ENCODE results near the gene RPS24. TPM values are rescaled to one million over a fixed set of nuclear protein-coding genes. Genes with fewer than 3 reads are reported as not detected.

The RPS24 gene
- total and polyA plus RNA-seq, 4 donors = 1,301 to 3,675 (median 1,871) TPM

DNA sequence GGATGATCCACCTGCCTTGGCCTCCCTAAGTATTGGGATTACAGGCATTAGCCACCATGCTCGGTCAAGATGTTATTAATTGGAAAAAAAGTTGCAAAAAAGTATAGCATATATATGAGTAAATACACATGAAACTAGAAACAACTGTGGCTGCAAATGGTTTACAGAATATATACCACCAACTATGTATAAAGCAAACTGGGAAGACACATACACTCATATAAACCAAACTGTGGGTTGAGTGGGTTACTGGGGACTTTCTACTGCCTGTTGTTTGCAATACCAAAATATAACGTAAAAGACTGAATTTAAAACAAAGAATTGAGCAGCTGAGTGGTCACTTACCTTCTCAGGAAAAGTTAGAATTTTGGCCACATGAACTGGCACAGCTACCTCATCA is 12.5 kb upstream of the RPS24 start:
- Histone ChIP-seq H3K4me1 (ENCODE audit: control insufficient read depth, insufficient read depth, low read length) (no peaks in the 10 kb centered on the region), H3K4me3 (ENCODE audit: low read depth, low read length) (no peak overlapping the region), H3K9me3 (ENCODE audit: control insufficient read depth, insufficient read depth, low read length) (no peaks in the 10 kb centered on the region), H3K27me3 (ENCODE audit: control insufficient read depth, insufficient read depth, low read length) (no peaks in the 10 kb centered on the region), H3K36me3 (ENCODE audit: control insufficient read depth, insufficient read depth, low read length) (peaks cover 89% of the 10 kb centered on the region), H3K27ac (ENCODE audit: low read depth, low read length) (no peak overlapping the region)
- WGBS (ENCODE audit: insufficient coverage) = 89% methylated on average over 1 of the region's 2 CpGs
- no peak for DNase-seq (ENCODE audit: low read depth in 4 of 6, low spot score in 6 of 6)

DNA sequence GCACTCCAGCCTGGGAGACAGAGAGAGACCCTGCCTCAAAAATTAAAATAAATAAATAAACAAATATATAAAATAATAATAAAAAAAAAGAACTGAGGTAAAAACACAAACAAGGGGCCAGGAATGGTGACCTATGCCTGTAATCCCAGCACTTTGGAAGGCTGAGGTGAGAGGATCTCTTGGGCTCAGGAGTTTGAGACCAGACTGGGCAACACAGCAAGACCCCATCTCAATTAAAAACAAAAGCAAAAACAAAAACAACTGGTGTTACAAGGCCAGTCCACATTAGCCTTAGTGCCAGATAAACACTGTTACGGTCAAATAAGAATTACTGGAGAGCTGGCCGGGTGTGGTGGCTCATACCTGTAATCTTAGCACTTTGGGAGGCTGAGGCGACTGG is 9.9 kb upstream of the RPS24 start:
- no peaks in the 10 kb centered on the region for H3K27me3 ChIP-seq (ENCODE audit: control insufficient read depth, insufficient read depth, low read length)
- H3K9me3 ChIP-seq (ENCODE audit: control insufficient read depth, insufficient read depth, low read length) = no peaks in the 10 kb centered on the region
- peaks cover 6% of the 10 kb centered on the region for H3K4me1 ChIP-seq (ENCODE audit: control insufficient read depth, insufficient read depth, low read length)
- H3K4me3 ChIP-seq (ENCODE audit: low read depth, low read length) = no peak overlapping the region
- H3K36me3 ChIP-seq (ENCODE audit: control insufficient read depth, insufficient read depth, low read length) = peaks cover 67% of the 10 kb centered on the region
- WGBS (ENCODE audit: insufficient coverage) = 100% methylated on average over 2 of the region's 3 CpGs
- no peak overlapping the region for H3K27ac ChIP-seq (ENCODE audit: low read depth, low read length)
- DNase-seq (ENCODE audit: low read depth in 4 of 6, low spot score in 6 of 6) = no peak

DNA sequence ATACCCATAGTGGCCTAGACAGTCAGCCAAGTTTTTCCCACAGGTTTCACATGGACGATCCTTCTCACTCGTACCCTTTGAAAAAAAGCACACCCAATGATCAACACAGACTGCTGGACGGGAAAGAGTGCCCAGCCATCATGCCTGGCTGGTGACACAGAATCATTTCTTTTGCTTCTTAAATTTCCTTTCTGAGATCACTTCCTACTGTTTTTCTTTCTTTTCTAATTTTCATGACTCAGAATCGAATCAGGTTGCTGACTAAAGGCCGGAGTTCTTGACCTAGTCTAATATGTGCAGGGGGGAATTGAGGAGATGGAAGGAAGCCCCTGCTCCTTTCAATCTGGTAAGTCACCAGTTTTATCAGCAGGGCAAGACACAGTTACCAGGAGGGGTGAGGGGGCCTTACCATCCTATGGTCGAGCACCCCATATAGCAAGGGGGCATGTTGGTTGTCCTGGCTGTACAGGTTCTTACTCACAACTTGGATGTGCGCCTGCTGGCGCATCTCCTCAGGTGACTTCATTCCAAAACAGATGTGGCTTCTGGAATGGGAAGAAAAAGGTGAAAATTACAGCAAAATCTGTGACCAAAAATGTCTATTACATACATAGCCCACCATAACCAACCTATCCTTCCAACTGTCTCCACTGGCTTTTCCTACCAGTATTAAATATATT is 7.8 kb upstream of the RPS24 start:
- 92% methylated on average over 4 of the region's 8 CpGs for WGBS (ENCODE audit: insufficient coverage)
- Histone ChIP-seq H3K27ac (ENCODE audit: low read depth, low read length) (no peak overlapping the region), H3K9me3 (ENCODE audit: control insufficient read depth, insufficient read depth, low read length) (no peaks in the 10 kb centered on the region), H3K4me3 (ENCODE audit: low read depth, low read length) (no peak overlapping the region), H3K36me3 (ENCODE audit: control insufficient read depth, insufficient read depth, low read length) (peaks cover 49% of the 10 kb centered on the region), H3K4me1 (ENCODE audit: control insufficient read depth, insufficient read depth, low read length) (peaks cover 8% of the 10 kb centered on the region), H3K27me3 (ENCODE audit: control insufficient read depth, insufficient read depth, low read length) (no peaks in the 10 kb centered on the region)
- no peak for DNase-seq (ENCODE audit: low read depth in 4 of 6, low spot score in 6 of 6)

DNA sequence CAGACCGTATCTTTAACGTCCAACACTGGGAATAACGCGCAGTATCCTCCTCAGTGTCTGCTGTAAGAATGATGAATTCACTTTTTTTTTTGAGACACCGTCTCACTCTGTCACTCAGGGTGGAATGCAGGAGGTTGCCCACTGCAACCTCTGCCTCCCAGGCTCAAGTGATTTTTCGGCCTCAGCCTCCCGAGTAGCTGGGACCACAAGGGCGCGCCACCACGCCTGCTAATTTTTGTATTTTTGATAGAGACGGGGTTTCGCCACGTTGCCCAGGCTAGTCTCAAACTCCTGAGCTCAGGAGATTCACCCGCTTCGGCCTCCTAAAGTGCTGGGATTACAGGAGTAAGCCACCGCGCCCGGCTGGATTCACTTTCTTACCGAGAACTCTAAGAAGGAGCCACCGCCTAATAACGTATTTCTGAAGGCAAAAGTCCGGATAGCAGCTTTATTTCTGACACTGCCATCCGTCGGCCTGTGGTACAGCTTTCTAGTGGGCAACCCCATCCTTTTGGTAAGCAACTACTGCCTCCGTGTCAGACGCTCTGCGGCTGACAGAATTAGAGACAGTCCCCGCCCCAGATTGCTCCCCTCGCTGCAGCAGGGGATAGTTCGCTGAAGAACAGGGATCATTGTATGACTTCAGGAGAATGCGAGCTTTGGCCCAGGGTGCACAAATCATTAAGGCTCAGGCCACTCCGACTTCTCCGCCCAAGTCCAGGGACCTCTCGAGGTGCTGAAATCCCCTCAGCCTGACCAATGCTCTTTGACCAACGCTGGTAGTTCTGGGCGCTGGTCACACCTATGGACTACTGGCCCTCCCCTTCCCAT is 5.0 kb upstream of the RPS24 start:
- H3K9me3 ChIP-seq (ENCODE audit: control insufficient read depth, insufficient read depth, low read length) = no peaks in the 10 kb centered on the region
- no peak for DNase-seq (ENCODE audit: low read depth in 4 of 6, low spot score in 6 of 6)
- H3K4me1 ChIP-seq (ENCODE audit: control insufficient read depth, insufficient read depth, low read length) = peaks cover 12% of the 10 kb centered on the region
- peak overlapping the region; percentile 96 for H3K4me3 ChIP-seq (ENCODE audit: low read depth, low read length)
- H3K36me3 ChIP-seq (ENCODE audit: control insufficient read depth, insufficient read depth, low read length) = peaks cover 23% of the 10 kb centered on the region
- H3K27me3 ChIP-seq (ENCODE audit: control insufficient read depth, insufficient read depth, low read length) = no peaks in the 10 kb centered on the region
- peak overlapping the region; percentile 42 for H3K27ac ChIP-seq (ENCODE audit: low read depth, low read length)
- 31% methylated on average over 32 of the region's 36 CpGs for WGBS (ENCODE audit: insufficient coverage)

DNA sequence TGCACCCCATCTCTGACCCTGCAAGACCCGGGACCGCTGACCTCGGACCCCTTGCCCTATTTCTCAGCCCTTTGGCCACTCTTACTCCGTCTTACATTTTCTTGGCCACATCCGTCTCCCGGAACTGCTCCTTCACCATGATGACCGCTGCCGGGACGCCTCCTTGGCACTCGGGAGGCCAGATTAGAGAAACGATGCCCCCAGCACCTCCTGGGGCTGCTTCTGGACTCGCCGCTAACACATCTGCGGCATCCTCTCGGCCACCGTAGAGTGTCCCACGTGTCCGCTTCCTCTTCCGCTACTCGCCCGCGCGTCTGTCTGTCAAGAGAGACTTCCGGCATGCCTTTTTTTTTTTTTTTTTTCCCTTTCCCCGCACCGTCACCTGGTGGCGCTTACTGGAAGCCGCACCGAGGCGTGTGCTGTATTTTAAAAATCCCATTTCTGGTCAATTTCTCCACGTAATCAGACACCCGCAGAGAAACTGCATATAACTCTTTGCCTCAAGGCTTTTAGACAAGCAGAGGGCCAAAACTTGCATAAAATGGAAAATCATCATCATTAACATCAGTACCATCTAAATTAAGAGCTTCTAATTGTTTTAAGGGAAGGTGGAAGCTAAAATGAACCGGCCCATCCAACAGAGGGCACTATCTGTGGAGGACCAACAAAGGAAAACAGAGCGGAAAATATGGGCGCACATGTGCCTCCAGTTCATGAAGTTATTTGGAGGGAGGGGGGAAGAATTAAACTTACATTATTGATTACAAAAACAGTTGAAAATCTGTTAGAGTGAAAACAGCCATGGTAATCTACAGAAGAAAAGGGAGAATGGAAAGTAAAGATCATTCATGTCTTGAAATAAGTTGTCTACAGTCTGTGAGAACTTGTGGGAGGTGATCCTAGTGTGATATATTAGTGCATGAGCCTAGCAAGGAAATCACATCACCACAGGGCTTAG is 4.1 kb upstream of the RPS24 start, which contains the start of gene POLR3A:
Gene POLR3A (minus strand): TSS at position 247 of the 958 bp plus-strand sequence. CDS start 108 bp downstream, at position 139.
- peaks cover 14% of the 10 kb centered on the region for H3K36me3 ChIP-seq (ENCODE audit: control insufficient read depth, insufficient read depth, low read length)
- H3K27me3 ChIP-seq (ENCODE audit: control insufficient read depth, insufficient read depth, low read length) = no peaks in the 10 kb centered on the region
- H3K9me3 ChIP-seq (ENCODE audit: control insufficient read depth, insufficient read depth, low read length) = no peaks in the 10 kb centered on the region
- H3K4me3 ChIP-seq (ENCODE audit: low read depth, low read length) = peak within 1 kb of the TSS; percentile 96
- WGBS (ENCODE audit: insufficient coverage) = 0% methylated on average over 32 of the region's 35 CpGs
- peak; percentile 89 to 99 (median 94) for DNase-seq (ENCODE audit: low read depth in 4 of 6, low spot score in 6 of 6)
- H3K27ac ChIP-seq (ENCODE audit: low read depth, low read length) = peak within 1 kb of the TSS; percentile 90
- peaks cover 12% of the 10 kb centered on the region for H3K4me1 ChIP-seq (ENCODE audit: control insufficient read depth, insufficient read depth, low read length)

GRCh38 chr10:78033387-78033636 is 351 bp upstream of the RPS24 start:
- Histone ChIP-seq H3K4me1 (ENCODE audit: control insufficient read depth, insufficient read depth, low read length) (peaks cover 16% of the 10 kb centered on the region), H3K4me3 (ENCODE audit: low read depth, low read length) (peak overlapping the region; percentile 91), H3K27ac (ENCODE audit: low read depth, low read length) (peak overlapping the region; percentile 68)

GRCh38 chr10:78035025-78035424 is 1.4 kb downstream of the RPS24 start:
- Histone ChIP-seq H3K36me3 (ENCODE audit: control insufficient read depth, insufficient read depth, low read length) (peaks cover 20% of the 10 kb centered on the region), H3K9me3 (ENCODE audit: control insufficient read depth, insufficient read depth, low read length) (no peaks in the 10 kb centered on the region), H3K27ac (ENCODE audit: low read depth, low read length) (no peak overlapping the region), H3K4me1 (ENCODE audit: control insufficient read depth, insufficient read depth, low read length) (peaks cover 15% of the 10 kb centered on the region), H3K4me3 (ENCODE audit: low read depth, low read length) (peak overlapping the region; percentile 91), H3K27me3 (ENCODE audit: control insufficient read depth, insufficient read depth, low read length) (no peaks in the 10 kb centered on the region)
- DNase-seq (ENCODE audit: low read depth in 4 of 6, low spot score in 6 of 6) = no peak
- 83% methylated on average over 1 of the region's 5 CpGs for WGBS (ENCODE audit: insufficient coverage)

More at GRCh38 chr10:78033387-78033636, 351 bp upstream of the RPS24 start:
- Histone ChIP-seq H3K36me3 (ENCODE audit: control insufficient read depth, insufficient read depth, low read length) (peaks cover 14% of the 10 kb centered on the region), H3K9me3 (ENCODE audit: control insufficient read depth, insufficient read depth, low read length) (no peaks in the 10 kb centered on the region), H3K27me3 (ENCODE audit: control insufficient read depth, insufficient read depth, low read length) (no peaks in the 10 kb centered on the region)
- WGBS (ENCODE audit: insufficient coverage) = no CpG with 5 or more reads among the region's 4 CpGs
- no peak for DNase-seq (ENCODE audit: low read depth in 4 of 6, low spot score in 6 of 6)

- H3K4me3 ChIP-seq (ENCODE audit: low read depth, low read length) = no peak overlapping the region
- peaks cover 20% of the 10 kb centered on the region for H3K36me3 ChIP-seq (ENCODE audit: control insufficient read depth, insufficient read depth, low read length)
- DNase-seq (ENCODE audit: low read depth in 4 of 6, low spot score in 6 of 6) = no peak
- H3K27me3 ChIP-seq (ENCODE audit: control insufficient read depth, insufficient read depth, low read length) = no peaks in the 10 kb centered on the region
- H3K9me3 ChIP-seq (ENCODE audit: control insufficient read depth, insufficient read depth, low read length) = no peaks in the 10 kb centered on the region
- WGBS (ENCODE audit: insufficient coverage) = 90% methylated on average over 5 of the region's 5 CpGs
- no peak overlapping the region for H3K27ac ChIP-seq (ENCODE audit: low read depth, low read length)
- peaks cover 15% of the 10 kb centered on the region for H3K4me1 ChIP-seq (ENCODE audit: control insufficient read depth, insufficient read depth, low read length)
These were observed 1.8 kb downstream of the RPS24 start for GRCh38 chr10:78035437-78035836.

GRCh38 chr10:78035933-78036583 is 2.4 kb downstream of the RPS24 start:
- Histone ChIP-seq H3K9me3 (ENCODE audit: control insufficient read depth, insufficient read depth, low read length) (no peaks in the 10 kb centered on the region), H3K36me3 (ENCODE audit: control insufficient read depth, insufficient read depth, low read length) (peaks cover 25% of the 10 kb centered on the region), H3K27ac (ENCODE audit: low read depth, low read length) (no peak overlapping the region), H3K27me3 (ENCODE audit: control insufficient read depth, insufficient read depth, low read length) (no peaks in the 10 kb centered on the region), H3K4me1 (ENCODE audit: control insufficient read depth, insufficient read depth, low read length) (peaks cover 15% of the 10 kb centered on the region), H3K4me3 (ENCODE audit: low read depth, low read length) (no peak overlapping the region)
- WGBS (ENCODE audit: insufficient coverage) = 89% methylated on average over 7 of the region's 9 CpGs
- no peak for DNase-seq (ENCODE audit: low read depth in 4 of 6, low spot score in 6 of 6)
